GM23338 (cell line): Measurements from ENCODE around the gene KCNJ4. TPM values are rescaled to one million over a fixed set of nuclear protein-coding genes. Genes with fewer than 3 reads are reported as not detected.

ENCODE experiments used
- ATAC-seq: fragments of 200-7000 bp; cut with Tn5 transposase; 3 replicates; pipeline ENCODE4 v1.9.1; 2020
- DNase-seq: peaks from one replicate; pipeline ENCODE4 v3.0.0-alpha.2; 2015; ENCODE audit warnings: low spot score
- H2AFZ ChIP-seq: fragments of 200-600 bp; sonication (generic); 2 replicates; pipeline ENCODE4 v1.8.0; 2016; ENCODE audit warnings: antibody characterized with exemption, mild to moderate bottlenecking, moderate library complexity
- H3F3A ChIP-seq: fragments of 200-600 bp; sonication (generic); replicated peaks from 2 replicates; pipeline ENCODE4 v1.8.0; 2017; ENCODE audit warnings: antibody characterized with exemption, mixed run types, low read depth
- H3K27ac ChIP-seq: fragments of 200-600 bp; sonication (generic); 2 replicates; pipeline ENCODE4 v1.6.1; 2016; ENCODE audit warnings: low read depth
- H3K27me3 ChIP-seq: fragments of 200-600 bp; sonication (generic); 2 replicates; pipeline ENCODE4 v1.8.0; 2016; ENCODE audit warnings: mild to moderate bottlenecking, mixed run types, moderate library complexity; ENCODE audit not compliant: insufficient read depth
- H3K36me3 ChIP-seq: fragments of 200-600 bp; sonication (generic); 2 replicates; pipeline ENCODE4 v1.8.0; 2016; ENCODE audit warnings: mild to moderate bottlenecking; ENCODE audit not compliant: insufficient read depth
- H3K4me1 ChIP-seq: fragments of 200-600 bp; sonication (generic); 2 replicates; pipeline ENCODE4 v1.8.0; 2016; ENCODE audit warnings: mild to moderate bottlenecking, moderate library complexity; ENCODE audit not compliant: insufficient read depth
- H3K4me2 ChIP-seq: fragments of 200-600 bp; sonication (generic); 2 replicates; pipeline ENCODE4 v1.7.1; 2017; ENCODE audit warnings: mixed run types
- H3K4me3 ChIP-seq: fragments of 200-600 bp; sonication (generic); 2 replicates; pipeline ENCODE4 v1.6.1; 2016; ENCODE audit warnings: mixed run types
- H3K79me2 ChIP-seq: fragments of 200-600 bp; sonication (generic); replicated peaks from 2 replicates; pipeline ENCODE4 v1.8.0; 2017; ENCODE audit warnings: mild to moderate bottlenecking; ENCODE audit not compliant: insufficient read depth
- H3K9me2 ChIP-seq: fragments of 200-600 bp; sonication (generic); 2 replicates; pipeline ENCODE4 v1.8.0; 2017; ENCODE audit not compliant: insufficient read depth
- H4K20me1 ChIP-seq: fragments of 200-600 bp; sonication (generic); replicated peaks from 2 replicates; pipeline ENCODE4 v1.8.0; 2017; ENCODE audit warnings: mild to moderate bottlenecking; ENCODE audit not compliant: insufficient read depth
- H3K27ac Mint-ChIP-seq: 2 replicates; pipeline ENCODE4 v1.8.0; 2020; ENCODE audit warnings: inconsistent platforms, mild to moderate bottlenecking, moderate library complexity, mixed read lengths
- H3K27me3 Mint-ChIP-seq: 3 replicates; pipeline ENCODE4 v1.8.0; 2022; ENCODE audit warnings: low read depth, mild to moderate bottlenecking, moderate library complexity, mixed read lengths, inconsistent platforms; ENCODE audit not compliant: insufficient read depth, poor library complexity
- H3K36me3 Mint-ChIP-seq: 3 replicates; pipeline ENCODE4 v1.8.0; 2021; ENCODE audit warnings: low read depth, mild to moderate bottlenecking, inconsistent platforms, moderate library complexity, mixed read lengths
- H3K4me1 Mint-ChIP-seq: 3 replicates; pipeline ENCODE4 v1.8.0; 2020; ENCODE audit warnings: mild to moderate bottlenecking, inconsistent platforms, mixed read lengths
- H3K4me3 Mint-ChIP-seq: 3 replicates; pipeline ENCODE4 v1.8.0; 2021; ENCODE audit warnings: moderate library complexity, mild to moderate bottlenecking, inconsistent platforms, mixed read lengths
- H3K9me3 Mint-ChIP-seq: 3 replicates; pipeline ENCODE4 v1.8.0; 2020; ENCODE audit warnings: moderate library complexity, mild to moderate bottlenecking, inconsistent platforms, mixed read lengths
- CREB1 ChIP-seq: fragments of 250-450 bp; sonication (Bioruptor Pico); IDR thresholded peaks from 2 replicates; pipeline ENCODE4 v1.5.0; 2020; ENCODE audit warnings: low read depth, mild to moderate bottlenecking, moderate library complexity
- CTCF ChIP-seq, 2 experiments: fragments of 200-600 bp in 1 of 2; sonication (generic) in 1 of 2; conservative IDR thresholded peaks; 2 replicates each; pipeline versions ENCODE4 v1.5.1 to v1.6.1; 2016 to 2017; ENCODE audit warnings: antibody characterized with exemption in 2 of 2, low read depth in 2 of 2, mild to moderate bottlenecking in 2 of 2, moderate library complexity in 1 of 2
- ETS1 ChIP-seq: IDR thresholded peaks from 2 replicates; pipeline ENCODE4 v1.6.1; 2016; ENCODE audit warnings: antibody characterized with exemption
- EZH2 ChIP-seq: fragments of 200-600 bp; sonication (generic); IDR thresholded peaks from one replicate; pipeline ENCODE4 v1.8.0; 2017; ENCODE audit warnings: antibody characterized with exemption, mild to moderate bottlenecking, low read depth; ENCODE audit not compliant: unreplicated experiment
- EZH2phosphoT487 ChIP-seq: fragments of 200-600 bp; sonication (generic); IDR thresholded peaks from one replicate; pipeline ENCODE4 v1.8.1; 2018; ENCODE audit warnings: antibody characterized with exemption; ENCODE audit not compliant: unreplicated experiment
- JUNB ChIP-seq: IDR thresholded peaks from one replicate; pipeline ENCODE4 v1.6.1; 2016; ENCODE audit warnings: antibody characterized with exemption; ENCODE audit not compliant: unreplicated experiment
- NANOG ChIP-seq: IDR thresholded peaks from 2 replicates; pipeline ENCODE4 v1.6.1; 2016; ENCODE audit warnings: antibody characterized with exemption, borderline replicate concordance
- POLR2AphosphoS5 ChIP-seq: IDR thresholded peaks from 2 replicates; pipeline ENCODE4 v1.6.1; 2016; ENCODE audit warnings: antibody characterized with exemption, low read depth
- STAT1 ChIP-seq: IDR thresholded peaks from one replicate; pipeline ENCODE4 v1.6.1; 2016; ENCODE audit warnings: antibody characterized with exemption; ENCODE audit not compliant: unreplicated experiment
- ZNF114 ChIP-seq: fragments of 250-450 bp; sonication (Bioruptor Pico); IDR thresholded peaks from 2 replicates; pipeline ENCODE4 v1.5.0; 2020; ENCODE audit warnings: mild to moderate bottlenecking, moderate library complexity
- ZNF331 ChIP-seq: fragments of 250-450 bp; sonication (Bioruptor Pico); IDR thresholded peaks from 2 replicates; pipeline ENCODE4 v1.5.0; 2020; ENCODE audit warnings: low read depth, mild to moderate bottlenecking, moderate library complexity
- polyA plus RNA-seq: library from polyadenylated mRNA; unstranded; fragments of >200 nt; fragmentation: Nextera tagmentation; extraction: Ambion mirVana; gene quantifications from 2 replicates; pipeline ENCODE4 v1.2.1, GENCODE V29; 2016
- total RNA-seq: library from RNA; depleted of rRNA; stranded (reverse); fragments of >200 nt; shearing (Covaris generic); gene quantifications from 2 replicates; pipeline ENCODE4 v1.2.3, GENCODE V29; 2014
- TF ChIP-seq, protein P1 (sequence below): fragments of 250-450 bp; sonication (Bioruptor Pico); IDR thresholded peaks from 2 replicates; pipeline ENCODE4 v1.5.0; 2020; ENCODE audit warnings: mild to moderate bottlenecking, moderate library complexity
- TF ChIP-seq, protein P2 (sequence below): IDR thresholded peaks from one replicate; pipeline ENCODE4 v1.6.1; 2018; ENCODE audit warnings: antibody characterized with exemption; ENCODE audit not compliant: unreplicated experiment

The KCNJ4 gene
- total and polyA plus RNA-seq, 2 experiments from 2014 or later, result 0.23 to 1.3 TPM

GRCh38 chr22:38461057-38461413, 6.0 kb upstream of the KCNJ4 start:
- H3K4me1 Mint-ChIP-seq, result peaks cover 20% of the 10 kb centered on the region
- ATAC-seq, result no peak
- no peak for DNase-seq
- peak overlapping the region; percentile 58 for H3K4me3 Mint-ChIP-seq
- peaks cover 59% of the 10 kb centered on the region for H3K27me3 Mint-ChIP-seq
- H3K4me2 ChIP-seq, result peak overlapping the region; percentile 80
- H3F3A ChIP-seq, result peaks cover 31% of the 10 kb centered on the region
- H3K27ac ChIP-seq, result no peak overlapping the region
- no peak for TF ChIP-seq POLR2AphosphoS5
- no peak for TF ChIP-seq ETS1
- no peak for TF ChIP-seq EZH2
- TF ChIP-seq EZH2phosphoT487, result no peak
- TF ChIP-seq ZNF114 (CRISPR knock-in tag), result no peak
- TF ChIP-seq CREB1 (CRISPR knock-in tag), result no peak
- TF ChIP-seq, protein P1, sequence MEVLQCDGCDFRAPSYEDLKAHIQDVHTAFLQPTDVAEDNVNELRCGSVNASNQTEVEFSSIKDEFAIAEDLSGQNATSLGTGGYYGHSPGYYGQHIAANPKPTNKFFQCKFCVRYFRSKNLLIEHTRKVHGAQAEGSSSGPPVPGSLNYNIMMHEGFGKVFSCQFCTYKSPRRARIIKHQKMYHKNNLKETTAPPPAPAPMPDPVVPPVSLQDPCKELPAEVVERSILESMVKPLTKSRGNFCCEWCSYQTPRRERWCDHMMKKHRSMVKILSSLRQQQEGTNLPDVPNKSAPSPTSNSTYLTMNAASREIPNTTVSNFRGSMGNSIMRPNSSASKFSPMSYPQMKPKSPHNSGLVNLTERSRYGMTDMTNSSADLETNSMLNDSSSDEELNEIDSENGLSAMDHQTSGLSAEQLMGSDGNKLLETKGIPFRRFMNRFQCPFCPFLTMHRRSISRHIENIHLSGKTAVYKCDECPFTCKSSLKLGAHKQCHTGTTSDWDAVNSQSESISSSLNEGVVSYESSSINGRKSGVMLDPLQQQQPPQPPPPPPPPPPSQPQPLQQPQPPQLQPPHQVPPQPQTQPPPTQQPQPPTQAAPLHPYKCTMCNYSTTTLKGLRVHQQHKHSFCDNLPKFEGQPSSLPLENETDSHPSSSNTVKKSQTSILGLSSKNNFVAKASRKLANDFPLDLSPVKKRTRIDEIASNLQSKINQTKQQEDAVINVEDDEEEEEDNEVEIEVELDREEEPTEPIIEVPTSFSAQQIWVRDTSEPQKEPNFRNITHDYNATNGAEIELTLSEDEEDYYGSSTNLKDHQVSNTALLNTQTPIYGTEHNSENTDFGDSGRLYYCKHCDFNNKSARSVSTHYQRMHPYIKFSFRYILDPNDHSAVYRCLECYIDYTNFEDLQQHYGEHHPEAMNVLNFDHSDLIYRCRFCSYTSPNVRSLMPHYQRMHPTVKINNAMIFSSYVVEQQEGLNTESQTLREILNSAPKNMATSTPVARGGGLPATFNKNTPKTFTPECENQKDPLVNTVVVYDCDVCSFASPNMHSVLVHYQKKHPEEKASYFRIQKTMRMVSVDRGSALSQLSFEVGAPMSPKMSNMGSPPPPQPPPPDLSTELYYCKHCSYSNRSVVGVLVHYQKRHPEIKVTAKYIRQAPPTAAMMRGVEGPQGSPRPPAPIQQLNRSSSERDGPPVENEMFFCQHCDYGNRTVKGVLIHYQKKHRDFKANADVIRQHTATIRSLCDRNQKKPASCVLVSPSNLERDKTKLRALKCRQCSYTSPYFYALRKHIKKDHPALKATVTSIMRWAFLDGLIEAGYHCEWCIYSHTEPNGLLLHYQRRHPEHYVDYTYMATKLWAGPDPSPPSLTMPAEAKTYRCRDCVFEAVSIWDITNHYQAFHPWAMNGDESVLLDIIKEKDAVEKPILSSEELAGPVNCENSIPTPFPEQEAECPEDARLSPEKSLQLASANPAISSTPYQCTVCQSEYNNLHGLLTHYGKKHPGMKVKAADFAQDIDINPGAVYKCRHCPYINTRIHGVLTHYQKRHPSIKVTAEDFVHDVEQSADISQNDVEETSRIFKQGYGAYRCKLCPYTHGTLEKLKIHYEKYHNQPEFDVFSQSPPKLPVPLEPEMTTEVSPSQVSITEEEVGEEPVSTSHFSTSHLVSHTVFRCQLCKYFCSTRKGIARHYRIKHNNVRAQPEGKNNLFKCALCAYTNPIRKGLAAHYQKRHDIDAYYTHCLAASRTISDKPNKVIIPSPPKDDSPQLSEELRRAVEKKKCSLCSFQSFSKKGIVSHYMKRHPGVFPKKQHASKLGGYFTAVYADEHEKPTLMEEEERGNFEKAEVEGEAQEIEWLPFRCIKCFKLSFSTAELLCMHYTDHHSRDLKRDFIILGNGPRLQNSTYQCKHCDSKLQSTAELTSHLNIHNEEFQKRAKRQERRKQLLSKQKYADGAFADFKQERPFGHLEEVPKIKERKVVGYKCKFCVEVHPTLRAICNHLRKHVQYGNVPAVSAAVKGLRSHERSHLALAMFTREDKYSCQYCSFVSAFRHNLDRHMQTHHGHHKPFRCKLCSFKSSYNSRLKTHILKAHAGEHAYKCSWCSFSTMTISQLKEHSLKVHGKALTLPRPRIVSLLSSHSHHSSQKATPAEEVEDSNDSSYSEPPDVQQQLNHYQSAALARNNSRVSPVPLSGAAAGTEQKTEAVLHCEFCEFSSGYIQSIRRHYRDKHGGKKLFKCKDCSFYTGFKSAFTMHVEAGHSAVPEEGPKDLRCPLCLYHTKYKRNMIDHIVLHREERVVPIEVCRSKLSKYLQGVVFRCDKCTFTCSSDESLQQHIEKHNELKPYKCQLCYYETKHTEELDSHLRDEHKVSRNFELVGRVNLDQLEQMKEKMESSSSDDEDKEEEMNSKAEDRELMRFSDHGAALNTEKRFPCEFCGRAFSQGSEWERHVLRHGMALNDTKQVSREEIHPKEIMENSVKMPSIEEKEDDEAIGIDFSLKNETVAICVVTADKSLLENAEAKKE (CRISPR knock-in tag), result no peak
- TF ChIP-seq JUNB, result no peak
- no peak for TF ChIP-seq CTCF (conservative IDR thresholded peaks at IDR 0.05; ENCODE audit: low read depth in 2 of 2)
- TF ChIP-seq, protein P2, sequence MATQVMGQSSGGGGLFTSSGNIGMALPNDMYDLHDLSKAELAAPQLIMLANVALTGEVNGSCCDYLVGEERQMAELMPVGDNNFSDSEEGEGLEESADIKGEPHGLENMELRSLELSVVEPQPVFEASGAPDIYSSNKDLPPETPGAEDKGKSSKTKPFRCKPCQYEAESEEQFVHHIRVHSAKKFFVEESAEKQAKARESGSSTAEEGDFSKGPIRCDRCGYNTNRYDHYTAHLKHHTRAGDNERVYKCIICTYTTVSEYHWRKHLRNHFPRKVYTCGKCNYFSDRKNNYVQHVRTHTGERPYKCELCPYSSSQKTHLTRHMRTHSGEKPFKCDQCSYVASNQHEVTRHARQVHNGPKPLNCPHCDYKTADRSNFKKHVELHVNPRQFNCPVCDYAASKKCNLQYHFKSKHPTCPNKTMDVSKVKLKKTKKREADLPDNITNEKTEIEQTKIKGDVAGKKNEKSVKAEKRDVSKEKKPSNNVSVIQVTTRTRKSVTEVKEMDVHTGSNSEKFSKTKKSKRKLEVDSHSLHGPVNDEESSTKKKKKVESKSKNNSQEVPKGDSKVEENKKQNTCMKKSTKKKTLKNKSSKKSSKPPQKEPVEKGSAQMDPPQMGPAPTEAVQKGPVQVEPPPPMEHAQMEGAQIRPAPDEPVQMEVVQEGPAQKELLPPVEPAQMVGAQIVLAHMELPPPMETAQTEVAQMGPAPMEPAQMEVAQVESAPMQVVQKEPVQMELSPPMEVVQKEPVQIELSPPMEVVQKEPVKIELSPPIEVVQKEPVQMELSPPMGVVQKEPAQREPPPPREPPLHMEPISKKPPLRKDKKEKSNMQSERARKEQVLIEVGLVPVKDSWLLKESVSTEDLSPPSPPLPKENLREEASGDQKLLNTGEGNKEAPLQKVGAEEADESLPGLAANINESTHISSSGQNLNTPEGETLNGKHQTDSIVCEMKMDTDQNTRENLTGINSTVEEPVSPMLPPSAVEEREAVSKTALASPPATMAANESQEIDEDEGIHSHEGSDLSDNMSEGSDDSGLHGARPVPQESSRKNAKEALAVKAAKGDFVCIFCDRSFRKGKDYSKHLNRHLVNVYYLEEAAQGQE, result no peak
- TF ChIP-seq STAT1, result no peak
- TF ChIP-seq ZNF331 (CRISPR knock-in tag), result no peak
- no peak for TF ChIP-seq NANOG
- H3K4me3 ChIP-seq, result peak overlapping the region; percentile 51
- H3K27me3 ChIP-seq, result peaks cover 78% of the 10 kb centered on the region
- H3K4me1 ChIP-seq, result peaks cover 11% of the 10 kb centered on the region
- H3K36me3 ChIP-seq, result no peaks in the 10 kb centered on the region
- H3K9me2 ChIP-seq, result no peaks in the 10 kb centered on the region
- no peaks in the 10 kb centered on the region; the same call in 1 of the 2 replicates for H4K20me1 ChIP-seq
- peaks cover 4% of the 10 kb centered on the region; the same call in 1 of the 3 replicates for H3K9me3 Mint-ChIP-seq
- no peak overlapping the region for H3K27ac Mint-ChIP-seq
- no peaks in the 10 kb centered on the region for H3K79me2 ChIP-seq
- H2AFZ ChIP-seq, result peak overlapping the region; percentile 100
- no peaks in the 10 kb centered on the region; the same call in 2 of the 3 replicates for H3K36me3 Mint-ChIP-seq
